Effector memory CD4-positive, alpha-beta T cell (primary cell): ENCODE data around the gene CRHR2.

ENCODE experiments used
- DNase-seq, 3 donors: peaks; one replicate each; pipeline ENCODE4 v3.0.0-alpha.2; 2020
- H3K27ac ChIP-seq: 2 replicates; pipeline ENCODE4 v1.7.0; 2013; ENCODE audit warnings: mild to moderate bottlenecking, low read length, moderate library complexity; ENCODE audit not compliant: insufficient read depth, poor library complexity, severe bottlenecking
- H3K27me3 ChIP-seq: replicated peaks from 2 replicates; pipeline ENCODE4 v1.7.0; 2013; ENCODE audit warnings: mild to moderate bottlenecking, low read length; ENCODE audit not compliant: insufficient read depth, control insufficient read depth, poor library complexity, severe bottlenecking
- H3K36me3 ChIP-seq: 2 replicates; pipeline ENCODE4 v1.7.0; 2013; ENCODE audit warnings: mild to moderate bottlenecking, low read length, moderate library complexity; ENCODE audit not compliant: control insufficient read depth, insufficient read depth
- H3K4me1 ChIP-seq: 2 replicates; pipeline ENCODE4 v1.7.0; 2013; ENCODE audit warnings: low read length, mild to moderate bottlenecking; ENCODE audit not compliant: control insufficient read depth, insufficient read depth, poor library complexity, severe bottlenecking
- H3K4me3 ChIP-seq: 2 replicates; pipeline ENCODE4 v1.7.0; 2013; ENCODE audit warnings: low read length, low read depth, mild to moderate bottlenecking; ENCODE audit not compliant: insufficient read depth, poor library complexity, severe bottlenecking
- H3K9me3 ChIP-seq: 2 replicates; pipeline ENCODE4 v1.7.0; 2013; ENCODE audit warnings: mild to moderate bottlenecking, low read length, moderate library complexity; ENCODE audit not compliant: control insufficient read depth

The CRHR2 gene

GRCh38 chr7:30665449-30665848 lies 16.8 kb downstream of the CRHR2 start:
- DNase-seq, result no peak
- Histone ChIP-seq H3K36me3 (no peaks in the 10 kb centered on the region), H3K27ac (no peak overlapping the region), H3K27me3 (no peaks in the 10 kb centered on the region), H3K4me3 (no peak overlapping the region), H3K4me1 (no peaks in the 10 kb centered on the region), H3K9me3 (no peaks in the 10 kb centered on the region)

- no peak for DNase-seq
- no peaks in the 10 kb centered on the region for H3K27me3 ChIP-seq
- no peak overlapping the region for H3K4me3 ChIP-seq
- H3K36me3 ChIP-seq, result no peaks in the 10 kb centered on the region
- H3K27ac ChIP-seq, result no peak overlapping the region
- no peaks in the 10 kb centered on the region for H3K4me1 ChIP-seq
- no peaks in the 10 kb centered on the region for H3K9me3 ChIP-seq
These were observed 17.2 kb downstream of the CRHR2 start for GRCh38 chr7:30665043-30665442.

GRCh38 chr7:30664184-30664885 lies 17.9 kb downstream of the CRHR2 start:
- H3K27ac ChIP-seq, result no peak overlapping the region
- no peak for DNase-seq
- no peaks in the 10 kb centered on the region for H3K27me3 ChIP-seq
- H3K9me3 ChIP-seq, result no peaks in the 10 kb centered on the region
- H3K4me1 ChIP-seq, result no peaks in the 10 kb centered on the region
- no peak overlapping the region for H3K4me3 ChIP-seq
- H3K36me3 ChIP-seq, result no peaks in the 10 kb centered on the region

- Histone ChIP-seq H3K27me3 (no peaks in the 10 kb centered on the region), H3K4me3 (no peak overlapping the region), H3K27ac (no peak overlapping the region), H3K36me3 (no peaks in the 10 kb centered on the region), H3K4me1 (no peaks in the 10 kb centered on the region), H3K9me3 (no peaks in the 10 kb centered on the region)
- no peak for DNase-seq
These were observed 18.8 kb downstream of the CRHR2 start for GRCh38 chr7:30663414-30663813.

GRCh38 chr7:30662431-30662939 lies 19.8 kb downstream of the CRHR2 start:
- no peak overlapping the region for H3K4me3 ChIP-seq
- DNase-seq, result no peak
- no peaks in the 10 kb centered on the region for H3K27me3 ChIP-seq

GRCh38 chr7:30661926-30662325 lies 20.3 kb downstream of the CRHR2 start:
- no peaks in the 10 kb centered on the region for H3K36me3 ChIP-seq
- no peaks in the 10 kb centered on the region for H3K9me3 ChIP-seq
- no peak overlapping the region for H3K4me3 ChIP-seq
- no peak overlapping the region for H3K27ac ChIP-seq
- H3K4me1 ChIP-seq, result no peaks in the 10 kb centered on the region
- H3K27me3 ChIP-seq, result no peaks in the 10 kb centered on the region
- no peak for DNase-seq

More at GRCh38 chr7:30662431-30662939, 19.8 kb downstream of the CRHR2 start:
- Histone ChIP-seq H3K4me1 (no peaks in the 10 kb centered on the region), H3K36me3 (no peaks in the 10 kb centered on the region), H3K27ac (no peak overlapping the region), H3K9me3 (no peaks in the 10 kb centered on the region)

- Histone ChIP-seq H3K36me3 (no peaks in the 10 kb centered on the region), H3K4me1 (no peaks in the 10 kb centered on the region), H3K9me3 (no peaks in the 10 kb centered on the region), H3K27me3 (no peaks in the 10 kb centered on the region), H3K4me3 (no peak overlapping the region), H3K27ac (no peak overlapping the region)
- DNase-seq, result no peak
These were observed 21.7 kb downstream of the CRHR2 start for GRCh38 chr7:30660331-30661255.

GRCh38 chr7:30659312-30659711 lies 22.9 kb downstream of the CRHR2 start:
- Histone ChIP-seq H3K9me3 (no peaks in the 10 kb centered on the region), H3K4me3 (no peak overlapping the region), H3K36me3 (no peaks in the 10 kb centered on the region), H3K4me1 (no peaks in the 10 kb centered on the region), H3K27me3 (no peaks in the 10 kb centered on the region), H3K27ac (no peak overlapping the region)
- no peak for DNase-seq

- Histone ChIP-seq H3K4me1 (no peaks in the 10 kb centered on the region), H3K27me3 (no peaks in the 10 kb centered on the region), H3K27ac (no peak overlapping the region), H3K36me3 (no peaks in the 10 kb centered on the region), H3K9me3 (no peaks in the 10 kb centered on the region), H3K4me3 (no peak overlapping the region)
- DNase-seq, result no peak
These were observed 23.7 kb downstream of the CRHR2 start for GRCh38 chr7:30658479-30659074.
